ENCODE data around the gene LCE2C.
"Not testable (repeated sequence)": the region's sequence is repeated elsewhere in the genome, so short reads cannot be mapped to it uniquely, and the experiment has no call there.

Gene LCE2C

GRCh38 chr1:152674983-152675382, at the start of gene LCE2C:
Gene LCE2C, plus strand, starts transcription at chr1:152675279. Its CDS starts 737 bp downstream, at chr1:152676016.
- DNase-seq (ENCODE audit: low read depth in 2 of 2): not testable (repeated sequence)

DNA sequence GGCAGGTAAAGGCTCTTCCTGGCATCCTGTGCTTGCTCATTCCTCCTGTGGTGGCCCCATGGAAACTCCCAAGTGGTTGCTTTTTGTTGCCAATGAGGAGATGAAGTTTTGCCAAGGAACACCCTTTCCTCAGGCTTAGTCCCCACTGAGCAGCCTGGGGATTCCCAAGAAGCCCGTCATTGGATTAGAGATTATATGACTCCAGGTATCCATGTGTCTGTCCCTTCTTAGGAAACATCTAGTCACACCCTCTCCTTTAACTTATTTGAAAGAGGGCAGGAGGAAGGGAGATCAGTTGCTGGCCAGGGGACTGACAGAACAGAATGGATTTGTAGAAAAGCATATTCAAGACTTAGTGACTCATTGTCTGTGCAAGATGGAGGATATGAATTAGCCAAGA, 48.3 kb upstream of the LCE2C start:
- DNase-seq (ENCODE audit: low read depth in 2 of 2): no peak

GRCh38 chr1:152630596-152630995, 44.5 kb upstream of the LCE2C start:
- no peak for DNase-seq (ENCODE audit: low read depth in 2 of 2)

DNA sequence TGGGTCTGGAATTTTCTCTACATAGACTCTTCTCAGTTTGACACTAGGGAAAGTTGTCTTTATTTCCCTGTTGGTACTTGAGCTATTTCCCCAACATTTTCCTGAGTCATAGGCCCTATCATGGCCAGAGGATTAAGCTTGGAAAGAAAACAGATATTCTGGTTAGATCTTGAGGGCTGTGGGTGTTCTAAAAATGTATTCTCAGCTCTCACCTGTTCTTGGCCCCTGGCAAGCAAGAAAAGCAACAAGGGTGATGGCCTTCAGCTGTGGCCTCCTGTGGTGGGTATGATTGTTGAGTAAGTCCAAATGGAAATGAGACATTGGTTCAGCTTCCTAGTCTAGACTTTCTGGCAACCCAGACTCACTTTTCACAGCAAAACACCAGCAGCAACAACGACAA, 34.7 kb upstream of the LCE2C start:
- DNase-seq (ENCODE audit: low read depth in 2 of 2): no peak

DNA sequence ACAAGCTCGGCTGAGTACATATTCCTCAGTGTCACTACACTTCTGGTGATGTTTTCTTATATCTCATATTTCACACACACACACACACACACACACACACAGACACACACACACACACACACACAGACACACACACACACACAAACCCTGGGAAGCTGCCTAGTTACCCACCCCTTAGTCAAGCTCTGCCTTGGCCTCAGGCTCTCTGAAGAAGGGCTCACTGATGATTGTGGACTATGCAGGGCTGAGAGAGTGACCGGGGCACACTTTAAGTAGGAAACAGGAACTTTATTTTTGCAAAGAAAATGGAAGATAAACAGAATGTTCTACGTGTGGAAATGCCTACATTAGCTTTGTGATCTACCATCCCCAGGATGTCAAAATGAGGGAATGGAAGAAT, 31.1 kb upstream of the LCE2C start:
- no peak for DNase-seq (ENCODE audit: low read depth in 2 of 2)

DNA sequence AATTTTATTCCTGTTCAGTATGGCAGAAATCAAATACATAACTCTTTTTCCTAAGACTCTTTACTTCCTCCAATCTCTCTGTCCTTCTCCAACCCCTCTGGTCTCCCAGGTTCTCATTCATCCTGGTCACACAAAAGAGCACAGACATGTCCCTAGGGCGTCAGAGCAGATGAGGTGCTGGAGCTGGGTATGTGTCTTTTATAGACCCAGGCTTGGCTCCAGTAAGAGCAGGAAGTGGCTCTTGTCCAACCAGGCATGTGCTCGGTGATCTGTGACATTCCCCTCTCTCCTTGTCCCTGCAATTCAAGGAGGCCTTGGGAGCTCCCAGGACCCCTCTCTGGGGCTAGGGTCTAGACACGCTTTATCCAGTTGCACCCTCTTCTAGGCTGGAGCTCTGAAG, 29.9 kb upstream of the LCE2C start:
- no peak for DNase-seq (ENCODE audit: low read depth in 2 of 2)

DNA sequence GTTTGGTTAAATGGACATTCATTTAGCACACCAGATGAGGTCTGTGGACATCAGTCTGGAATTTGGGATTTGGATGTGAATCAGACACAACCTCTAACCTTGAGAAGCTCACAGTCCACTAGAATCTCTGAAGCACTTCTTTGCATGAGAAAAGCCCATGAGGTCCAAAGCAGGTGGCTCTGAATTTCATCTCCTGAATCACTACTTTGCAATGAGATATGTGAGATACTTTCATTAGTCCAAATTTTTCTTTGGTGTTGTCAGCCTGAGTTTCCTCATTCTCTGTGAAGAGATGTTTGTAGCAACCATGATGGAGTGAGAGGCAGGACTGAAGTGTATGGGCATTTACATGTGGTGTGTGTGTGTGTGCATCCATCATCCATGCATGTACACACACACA, 28.4 kb upstream of the LCE2C start:
- no peak for DNase-seq (ENCODE audit: low read depth in 2 of 2)

DNA sequence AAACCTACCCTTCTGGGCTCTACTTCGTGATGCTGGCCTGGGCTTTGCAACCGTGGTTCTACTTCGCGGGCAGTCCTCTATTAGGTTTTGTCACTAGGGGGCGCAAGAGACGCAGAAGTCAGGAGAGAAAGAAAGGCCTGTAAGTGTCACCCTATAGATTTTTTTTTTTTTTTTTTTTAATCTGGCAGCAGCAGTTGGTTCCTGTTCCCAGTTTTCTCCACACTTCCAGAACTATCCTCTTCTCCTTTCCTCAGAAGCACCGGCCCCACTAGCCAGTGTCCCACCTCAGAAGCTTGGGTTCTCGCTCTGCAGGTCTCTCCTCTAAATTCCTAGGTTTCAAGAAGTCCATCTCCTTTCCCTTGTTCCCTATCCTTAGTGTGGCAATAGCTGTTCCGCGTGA, 21.0 kb upstream of the LCE2C start:
- DNase-seq (ENCODE audit: low read depth in 2 of 2): no peak

DNA sequence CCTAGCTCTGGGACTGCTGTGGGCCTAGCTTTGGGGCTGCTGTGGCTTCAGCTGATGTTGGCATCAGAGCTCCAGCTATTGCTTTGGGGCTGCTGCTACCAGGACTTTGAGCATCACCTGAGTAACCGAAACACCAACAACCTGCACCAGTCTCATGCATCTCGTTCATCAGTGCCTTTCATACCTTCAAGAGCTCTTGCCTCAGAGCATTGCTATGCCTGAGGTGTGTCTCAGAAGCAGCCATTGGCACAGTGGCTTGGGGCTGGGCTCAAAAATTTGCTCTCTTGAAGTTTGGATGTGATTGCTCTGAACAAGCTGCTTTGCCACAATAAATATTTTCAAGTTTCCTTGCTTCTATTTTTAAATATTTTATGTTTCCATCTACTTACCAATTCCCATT, 18.6 kb upstream of the LCE2C start:
- no peak for DNase-seq (ENCODE audit: low read depth in 2 of 2)

GRCh38 chr1:152657677-152658076, 17.4 kb upstream of the LCE2C start:
- DNase-seq (ENCODE audit: low read depth in 2 of 2): no peak

DNA sequence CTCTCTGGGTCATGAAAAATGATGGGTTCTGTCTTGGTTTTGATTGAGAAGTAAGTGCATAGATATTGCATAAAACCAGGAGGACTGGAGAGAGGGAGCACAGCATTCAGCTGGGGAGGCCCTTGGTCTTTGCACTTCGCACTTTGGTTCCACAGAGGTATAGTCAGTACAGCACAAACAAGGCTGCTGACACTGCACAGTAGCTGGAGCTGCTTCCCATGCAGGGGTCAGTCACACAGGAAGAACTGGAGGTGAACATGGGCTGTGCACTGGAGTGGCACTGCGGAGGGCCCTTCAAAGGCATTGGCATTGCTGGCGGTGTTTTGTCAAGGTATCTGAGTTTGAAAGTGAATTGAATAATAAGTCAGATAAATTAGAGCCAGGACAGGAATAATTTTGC, 16.4 kb upstream of the LCE2C start:
- no peak for DNase-seq (ENCODE audit: low read depth in 2 of 2)

DNA sequence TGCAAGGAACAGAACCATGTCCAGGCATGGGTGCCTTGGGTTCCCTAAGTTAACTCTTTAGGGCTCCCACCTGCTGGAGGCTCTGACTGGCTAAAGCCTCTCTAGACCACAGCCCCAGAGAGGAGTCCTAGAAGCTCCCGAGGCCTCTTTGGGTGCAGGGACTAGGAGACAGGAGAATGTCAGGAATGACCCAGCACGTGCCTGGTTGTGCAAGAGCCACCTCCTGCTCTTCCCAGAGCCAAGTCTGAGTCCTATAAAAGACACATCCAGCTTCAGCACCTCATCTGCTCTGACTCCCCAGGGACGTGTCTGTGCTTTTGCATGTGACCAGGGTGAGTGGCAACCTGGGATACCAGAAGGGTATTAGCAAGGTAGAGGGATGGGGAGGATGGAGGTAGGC, 12.0 kb upstream of the LCE2C start, which contains the start of gene LCE2D:
Gene LCE2D (plus strand): TSS at position 283 of the 400 bp plus-strand sequence. CDS start 726 bp downstream, outside the sequence.
- no peak for DNase-seq (ENCODE audit: low read depth in 2 of 2)

GRCh38 chr1:152666171-152666570, 8.9 kb upstream of the LCE2C start:
- DNase-seq (ENCODE audit: low read depth in 2 of 2): not testable (repeated sequence)

DNA sequence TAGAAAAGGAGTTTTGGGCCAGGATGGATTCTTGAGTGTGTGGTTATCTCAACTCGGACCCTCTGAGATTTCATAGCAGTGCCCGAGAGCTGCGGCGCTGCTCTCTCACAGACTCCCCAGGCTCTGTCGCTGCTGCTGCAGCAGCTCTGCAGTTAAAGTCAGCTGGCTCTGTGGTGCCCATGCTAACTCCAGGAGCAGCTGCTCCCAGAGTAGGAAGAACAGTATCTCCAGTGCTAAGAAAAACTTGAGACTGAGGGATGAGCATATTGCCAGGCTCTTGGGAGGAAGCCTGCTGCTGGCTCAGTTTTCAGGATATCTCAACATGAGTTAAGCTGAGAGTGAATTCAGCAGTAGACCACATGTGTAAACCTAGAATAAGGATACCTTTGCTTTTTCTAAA, 7.4 kb upstream of the LCE2C start:
- no peak for DNase-seq (ENCODE audit: low read depth in 2 of 2)

- no peak for DNase-seq (ENCODE audit: low read depth in 2 of 2)
Measured at GRCh38 chr1:152673016-152673415, 2.1 kb upstream of the LCE2C start.

- no peak for DNase-seq (ENCODE audit: low read depth in 2 of 2)
Measured at GRCh38 chr1:152679459-152679858, 4.4 kb downstream of the LCE2C start.

DNA sequence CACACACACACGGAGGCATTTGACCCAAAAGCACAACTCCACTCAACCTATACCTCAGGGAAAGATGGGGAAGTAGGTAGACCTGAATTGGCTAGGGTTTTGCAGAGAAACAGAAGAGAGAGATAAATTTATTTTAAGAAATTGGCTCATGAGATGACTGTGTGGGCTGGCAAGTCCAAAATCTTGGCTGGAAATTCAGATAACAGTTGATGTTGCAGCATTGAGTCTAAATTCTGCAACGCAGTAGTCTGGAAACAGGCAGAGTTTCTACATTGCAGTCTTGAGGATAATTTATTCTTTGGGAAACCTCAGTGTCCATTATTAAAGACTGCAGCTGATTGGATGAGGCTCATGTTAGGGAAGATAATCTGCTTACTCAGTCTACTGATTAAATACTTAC, 6.5 kb downstream of the LCE2C start:
- no peak for DNase-seq (ENCODE audit: low read depth in 2 of 2)

- DNase-seq (ENCODE audit: low read depth in 2 of 2): no peak
Measured at GRCh38 chr1:152683846-152684245, 8.8 kb downstream of the LCE2C start.

DNA sequence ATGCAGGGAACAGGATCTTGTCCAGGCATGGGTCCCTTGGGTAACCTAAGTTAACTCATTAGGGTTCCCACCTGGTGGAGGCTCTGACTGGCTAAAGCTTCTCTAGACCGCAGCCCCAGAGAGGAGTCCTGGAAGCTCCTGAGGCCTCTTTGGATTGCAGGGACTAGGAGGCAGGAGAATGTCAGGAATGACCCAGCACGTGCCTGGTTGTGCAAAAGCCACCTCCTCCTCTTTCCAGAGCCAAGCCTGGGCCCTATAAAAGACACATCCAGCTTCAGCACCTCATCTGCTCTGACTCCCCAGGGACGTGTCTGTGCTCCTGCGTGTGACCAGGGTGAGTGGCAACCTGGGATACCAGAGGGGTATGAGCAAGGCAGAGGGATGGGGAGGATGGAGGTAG, 10.7 kb downstream of the LCE2C start, which contains the start of gene LCE2B:
Gene LCE2B (plus strand): TSS at position 301 of the 400 bp plus-strand sequence. CDS start 721 bp downstream, outside the sequence.
- not testable (repeated sequence) for DNase-seq (ENCODE audit: low read depth in 2 of 2)

- DNase-seq (ENCODE audit: low read depth in 2 of 2): no peak
Measured at GRCh38 chr1:152697701-152698600, 22.9 kb downstream of the LCE2C start, which contains the start of gene LCE2A. Gene LCE2A, plus strand, starts transcription at chr1:152698345. Its CDS starts 557 bp downstream, at chr1:152698902.

GRCh38 chr1:152699746-152700145, 24.7 kb downstream of the LCE2C start:
- DNase-seq (ENCODE audit: low read depth in 2 of 2): no peak

- no peak for DNase-seq (ENCODE audit: low read depth in 2 of 2)
Measured at GRCh38 chr1:152707860-152708259, 32.8 kb downstream of the LCE2C start, which contains the start of gene LCE4A. Gene LCE4A, plus strand, starts transcription at chr1:152708160. Its CDS starts 916 bp downstream, at chr1:152709076.

DNA sequence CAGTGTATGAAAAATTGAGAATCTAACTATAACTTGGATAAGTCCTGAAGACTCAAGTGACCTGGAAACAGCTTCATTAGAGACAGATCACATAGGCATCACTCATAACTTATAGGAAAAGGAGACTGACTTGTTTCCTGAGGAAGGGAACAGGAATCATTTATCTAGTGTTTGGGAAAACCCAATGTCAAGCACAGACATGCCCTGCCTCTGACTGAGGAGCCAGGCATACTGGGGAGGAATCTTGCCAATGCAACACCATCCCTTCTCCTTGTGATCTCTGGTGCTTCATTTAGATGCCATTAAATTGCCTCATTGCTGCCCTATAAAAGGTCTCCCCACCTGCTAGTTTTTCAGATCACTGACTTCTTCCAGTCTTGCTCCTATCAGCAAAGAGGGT, 43.2 kb downstream of the LCE2C start:
- DNase-seq (ENCODE audit: low read depth in 2 of 2): no peak

All from stimulated activated CD8-positive, alpha-beta memory T cell treated with anti-CD3 and anti-CD28 coated beads, Interleukin-15, amount 100 ng/mL, for 4 hours (primary cell).